ENCODE results near the gene TSHB.

DNA sequence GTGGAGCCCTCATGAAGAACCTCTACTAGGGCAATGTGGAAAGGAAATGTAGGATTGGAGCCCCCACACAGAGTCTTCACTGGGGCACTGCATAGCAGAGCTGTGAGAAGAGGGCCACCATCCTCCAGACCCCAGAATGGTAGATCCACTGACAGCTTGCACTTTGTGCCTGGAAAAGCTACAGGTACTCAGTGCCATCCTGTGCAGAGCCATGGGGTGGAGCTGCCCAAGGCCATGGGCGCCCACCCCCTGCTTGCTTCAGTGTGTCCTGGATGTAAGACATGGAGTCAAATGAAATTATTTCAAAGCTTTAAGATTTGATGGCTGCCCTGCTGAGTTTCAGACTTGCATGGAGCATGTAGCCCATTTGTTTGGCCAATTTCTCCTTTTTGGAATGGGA lies 17.2 kb upstream of the TSHB start:
- TF ChIP-seq ELF4 (IDR thresholded peaks at IDR 0.05) = no peak
- TF ChIP-seq NFRKB (IDR thresholded peaks at IDR 0.05) = no peak
- no peak for TF ChIP-seq FOXM1 (IDR thresholded peaks at IDR 0.05; ENCODE audit: borderline replicate concordance)
- TF ChIP-seq, protein P1, sequence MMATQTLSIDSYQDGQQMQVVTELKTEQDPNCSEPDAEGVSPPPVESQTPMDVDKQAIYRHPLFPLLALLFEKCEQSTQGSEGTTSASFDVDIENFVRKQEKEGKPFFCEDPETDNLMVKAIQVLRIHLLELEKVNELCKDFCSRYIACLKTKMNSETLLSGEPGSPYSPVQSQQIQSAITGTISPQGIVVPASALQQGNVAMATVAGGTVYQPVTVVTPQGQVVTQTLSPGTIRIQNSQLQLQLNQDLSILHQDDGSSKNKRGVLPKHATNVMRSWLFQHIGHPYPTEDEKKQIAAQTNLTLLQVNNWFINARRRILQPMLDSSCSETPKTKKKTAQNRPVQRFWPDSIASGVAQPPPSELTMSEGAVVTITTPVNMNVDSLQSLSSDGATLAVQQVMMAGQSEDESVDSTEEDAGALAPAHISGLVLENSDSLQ (IDR thresholded peaks at IDR 0.05) = no peak
- no peak for TF ChIP-seq HDGF (IDR thresholded peaks at IDR 0.05; ENCODE audit: borderline replicate concordance)
- TF ChIP-seq SUZ12 (IDR thresholded peaks at IDR 0.05) = no peak
- TF ChIP-seq TARDBP (IDR thresholded peaks at IDR 0.05) = no peak
- no peak for TF ChIP-seq ARNT (IDR thresholded peaks at IDR 0.05)
- no peak for TF ChIP-seq FOXK2 (IDR thresholded peaks at IDR 0.05)
- TF ChIP-seq BHLHE40 (IDR thresholded peaks at IDR 0.05; ENCODE audit: borderline replicate concordance) = no peak
- no peak for TF ChIP-seq SP1 (IDR thresholded peaks at IDR 0.05)
- no peak for TF ChIP-seq LEF1 (IDR thresholded peaks at IDR 0.05; ENCODE audit: borderline replicate concordance)

All from HEK293T (cell line).